GM13976 (cell line): ENCODE data around the gene SUDS3.

Experiments used
- DNase-seq: peaks from one replicate; pipeline ENCODE4 v3.0.0; 2012; ENCODE audit warnings: low spot score
- CTCF ChIP-seq: IDR thresholded peaks from 2 replicates; pipeline ENCODE4 v1.5.1; 2012; ENCODE audit warnings: borderline replicate concordance, mild to moderate bottlenecking; ENCODE audit not compliant: insufficient read depth; ENCODE audit errors: extremely low read depth, missing control alignments, control extremely low read depth
- in situ Hi-C: fragments of 300-500 bp; cut with MboI; formaldehyde crosslinking; loops from one replicate; pipeline ENCODE4 v1.12.0; 2022; ENCODE audit warnings: low sequenced_read_pairs, mixed read lengths, inconsistent platforms; ENCODE audit not compliant: unreplicated experiment

SUDS3 gene

GRCh38 chr12:118373616-118374015 is 2.7 kb upstream of the SUDS3 start:
- no peak for DNase-seq
- in situ Hi-C loops: loop anchor here (5.0 to 10.0 kb wide), 2 partner anchors 191 to 499 kb away; no protein-coding TSS in a partner anchor
- no peak for TF ChIP-seq CTCF

- DNase-seq: no peak
- in situ Hi-C loops: loop anchor here (5.0 to 10.0 kb wide), 2 partner anchors 192 to 499 kb away; no protein-coding TSS in a partner anchor
- no peak for TF ChIP-seq CTCF
Measured at GRCh38 chr12:118374126-118374725, 2.1 kb upstream of the SUDS3 start.

GRCh38 chr12:118374909-118375308 is 1.4 kb upstream of the SUDS3 start:
- DNase-seq: no peak
- in situ Hi-C loops: loop anchor here (5.0 to 10.0 kb wide), 2 partner anchors 193 to 500 kb away; no protein-coding TSS in a partner anchor
- no peak for TF ChIP-seq CTCF

- in situ Hi-C loops: loop anchor here (10.0 kb wide), 1 partner anchor 501 kb away; no protein-coding TSS in a partner anchor
- TF ChIP-seq CTCF: no peak
- no peak for DNase-seq
Measured at GRCh38 chr12:118375348-118375747, 1.0 kb upstream of the SUDS3 start.

GRCh38 chr12:118377021-118377883 is 897 bp downstream of the SUDS3 start:
- in situ Hi-C loops: loop anchor here (10.0 kb wide), 1 partner anchor 502 kb away; no protein-coding TSS in a partner anchor
- peak; percentile 36 for DNase-seq
- no peak for TF ChIP-seq CTCF

GRCh38 chr12:118377884-118378470 is 1.6 kb downstream of the SUDS3 start:
- in situ Hi-C loops: loop anchor here (10.0 kb wide), 1 partner anchor 503 kb away; no protein-coding TSS in a partner anchor
- DNase-seq: peak; percentile 74
- peak; percentile 87 for TF ChIP-seq CTCF
